GM21360 (cell line): ENCODE data around the gene CCDC171.
"Not testable (repeated sequence)": the region's sequence is repeated elsewhere in the genome, so short reads cannot be mapped to it uniquely, and the experiment has no call there.

Experiments
- ATAC-seq: cut with Tn5 transposase; IDR thresholded peaks from one replicate; pipeline ENCODE4 v1.9.1; 2021; ENCODE audit warnings: mild to moderate bottlenecking, moderate library complexity; ENCODE audit not compliant: unreplicated experiment

The CCDC171 gene

DNA sequence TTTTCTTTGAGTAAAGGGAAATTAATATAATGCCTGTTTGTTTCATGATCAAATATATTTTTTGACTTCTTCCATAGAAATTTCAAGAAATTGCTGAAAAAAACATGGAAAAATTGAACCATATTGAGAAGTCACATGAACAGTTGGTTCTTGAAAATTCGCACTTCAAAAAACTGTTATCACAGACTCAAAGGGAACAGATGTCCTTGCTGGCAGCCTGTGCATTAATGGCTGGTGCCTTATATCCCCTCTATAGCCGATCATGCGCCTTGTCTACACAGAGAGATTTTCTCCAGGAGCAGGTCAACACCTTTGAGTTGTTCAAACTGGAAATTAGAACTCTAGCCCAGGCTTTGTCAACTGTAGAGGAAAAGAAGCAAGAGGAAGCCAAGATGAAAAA, 191.4 kb downstream of the CCDC171 start:
- no peak for ATAC-seq

DNA sequence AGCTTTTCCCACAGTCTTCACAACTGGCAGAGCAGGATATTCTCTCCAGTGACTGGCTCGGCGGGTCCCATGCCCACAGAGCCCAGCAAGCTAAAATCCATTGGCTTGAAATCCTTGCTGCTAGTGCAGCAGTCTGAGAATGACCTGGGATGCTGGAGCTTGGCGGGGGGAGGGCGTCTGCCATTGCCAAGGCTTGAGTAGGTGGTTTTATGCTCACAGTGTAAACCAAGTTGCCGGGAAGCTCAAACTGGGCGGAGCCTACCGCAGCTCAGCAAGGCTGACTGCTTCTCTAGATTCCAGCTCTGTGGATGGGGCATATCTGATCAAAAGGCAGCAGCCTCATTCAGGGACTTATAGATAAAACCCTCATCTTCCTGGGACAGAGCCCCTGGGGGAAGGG, 194.1 kb downstream of the CCDC171 start:
- ATAC-seq = no peak

DNA sequence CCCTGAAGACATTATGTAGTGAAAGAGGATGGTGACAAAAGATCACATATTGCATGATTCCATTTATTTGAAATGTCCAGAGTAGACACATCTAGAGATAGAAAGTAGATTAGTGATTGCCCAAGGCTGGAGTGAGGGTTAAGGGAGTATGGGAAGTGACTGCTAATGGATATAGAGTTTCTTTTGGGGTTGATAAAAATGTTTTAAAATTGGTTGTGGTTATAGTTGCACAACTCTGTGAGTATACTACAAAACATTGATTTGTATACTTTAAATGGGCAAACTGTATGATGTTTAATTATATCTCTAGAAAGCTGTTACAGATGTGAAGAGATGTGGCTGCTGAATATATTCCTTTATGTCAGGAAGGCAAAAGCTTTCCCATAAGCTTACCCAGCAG, 202.8 kb downstream of the CCDC171 start:
- no peak for ATAC-seq

DNA sequence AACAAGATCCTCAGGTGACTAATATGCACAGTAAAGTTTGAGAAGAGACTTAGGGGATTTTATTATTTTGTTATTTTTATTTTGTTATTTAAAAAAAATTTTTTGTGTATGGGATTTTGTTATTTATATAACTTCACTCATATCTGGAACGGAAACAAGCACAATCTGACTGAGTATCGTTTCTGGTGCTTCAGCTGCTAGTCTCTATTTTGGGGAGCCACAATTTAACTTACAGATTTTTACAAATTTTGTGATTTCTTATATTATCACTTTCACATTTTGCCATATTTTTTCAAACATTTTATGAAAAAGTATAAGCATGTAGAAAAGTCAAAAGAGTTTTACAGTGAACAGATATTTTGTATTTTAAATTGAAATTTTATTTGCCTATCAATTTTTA, 208.7 kb downstream of the CCDC171 start:
- no peak for ATAC-seq

DNA sequence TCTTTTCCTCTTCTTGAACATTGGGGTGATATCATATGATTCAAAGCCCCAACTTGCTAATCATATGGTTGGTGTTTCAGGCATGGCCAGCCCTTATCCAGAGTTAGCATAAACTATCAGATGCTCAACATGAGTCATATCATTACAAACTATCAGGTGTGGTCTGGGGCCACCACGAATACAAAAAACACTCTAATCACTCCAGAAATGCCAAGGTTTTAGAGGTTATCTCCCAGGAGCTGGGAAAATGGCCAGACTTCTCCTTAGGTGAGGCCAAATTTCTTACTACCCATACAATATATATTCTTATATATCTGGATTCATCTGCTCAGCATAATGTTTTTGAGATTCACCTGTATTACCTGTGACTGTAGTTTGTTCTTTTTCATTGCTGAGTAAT, 210.5 kb downstream of the CCDC171 start:
- no peak for ATAC-seq

DNA sequence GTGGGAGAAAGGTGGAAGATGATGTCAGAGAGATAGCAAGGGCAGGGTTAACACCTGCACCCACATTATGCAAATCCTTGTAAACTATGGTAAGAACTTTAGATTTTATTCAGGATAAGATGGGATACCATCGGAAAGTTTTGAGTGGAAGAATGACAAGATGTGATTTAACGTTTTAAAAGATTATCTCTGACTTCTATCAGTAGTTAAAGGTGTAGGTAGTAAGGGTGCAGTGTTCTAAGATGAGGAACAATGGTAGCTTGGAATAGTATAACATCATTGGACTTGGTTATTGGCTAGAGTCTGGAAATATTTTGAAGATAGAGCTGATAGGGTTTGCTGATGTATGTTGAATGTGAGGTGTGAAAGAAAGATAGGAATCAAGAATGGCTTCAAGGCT, 211.3 kb downstream of the CCDC171 start:
- ATAC-seq = no peak

DNA sequence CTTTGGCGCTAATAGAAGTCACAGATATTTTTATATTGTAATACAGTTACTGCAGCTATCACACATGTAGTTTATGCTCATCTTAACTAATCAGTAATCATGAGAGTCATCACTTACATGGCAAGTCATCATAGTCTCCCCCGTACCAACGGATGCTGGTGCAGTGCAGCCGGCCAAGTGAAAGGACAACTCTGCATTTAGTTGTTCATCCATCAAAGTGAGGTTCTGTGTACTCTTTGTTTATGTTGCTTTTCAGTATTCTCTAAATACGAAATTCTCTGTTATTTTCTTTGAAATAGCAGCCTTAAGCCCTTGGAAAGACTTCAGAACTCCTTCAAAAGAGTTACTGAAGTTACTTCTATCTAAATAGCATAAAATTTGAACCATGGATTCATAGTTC, 216.7 kb downstream of the CCDC171 start:
- ATAC-seq = no peak

DNA sequence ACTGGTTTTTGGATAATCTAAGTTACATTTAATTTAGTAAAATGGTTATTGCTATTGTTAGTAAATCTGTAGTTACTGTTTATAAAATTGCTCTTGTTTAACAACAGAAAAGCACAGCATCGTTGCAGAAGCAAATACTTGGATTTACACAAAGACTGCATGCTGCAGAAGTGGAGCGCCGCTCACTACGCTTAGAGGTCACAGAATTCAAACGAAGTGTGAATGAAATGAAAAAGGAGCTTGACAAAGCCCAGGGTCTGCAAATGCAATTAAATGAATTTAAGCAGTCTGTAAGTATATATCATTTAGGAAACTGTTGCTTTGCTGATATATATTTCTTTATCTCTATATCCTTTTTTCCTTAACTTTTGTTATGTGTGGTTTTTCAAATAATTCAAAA, 226.0 kb downstream of the CCDC171 start:
- ATAC-seq = no peak

DNA sequence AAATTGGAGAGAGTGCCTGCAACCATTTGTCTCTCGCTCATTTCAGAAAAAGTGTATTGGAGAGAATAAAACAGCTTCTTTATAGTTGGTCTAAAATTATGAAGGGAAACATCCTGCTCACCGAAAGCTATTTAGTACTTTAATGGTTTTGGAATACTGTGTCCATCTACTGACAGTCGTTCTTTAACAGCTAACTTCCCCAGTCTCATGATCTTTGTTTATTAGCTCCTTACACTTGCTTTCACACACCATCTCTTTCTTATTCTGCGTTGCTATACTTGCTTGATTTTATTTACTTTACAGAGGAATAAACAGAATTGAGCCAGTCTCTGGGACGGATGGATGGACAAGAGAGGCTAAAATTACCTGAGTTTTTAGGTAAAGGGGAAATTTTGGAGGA, 229.3 kb downstream of the CCDC171 start:
- no peak for ATAC-seq

DNA sequence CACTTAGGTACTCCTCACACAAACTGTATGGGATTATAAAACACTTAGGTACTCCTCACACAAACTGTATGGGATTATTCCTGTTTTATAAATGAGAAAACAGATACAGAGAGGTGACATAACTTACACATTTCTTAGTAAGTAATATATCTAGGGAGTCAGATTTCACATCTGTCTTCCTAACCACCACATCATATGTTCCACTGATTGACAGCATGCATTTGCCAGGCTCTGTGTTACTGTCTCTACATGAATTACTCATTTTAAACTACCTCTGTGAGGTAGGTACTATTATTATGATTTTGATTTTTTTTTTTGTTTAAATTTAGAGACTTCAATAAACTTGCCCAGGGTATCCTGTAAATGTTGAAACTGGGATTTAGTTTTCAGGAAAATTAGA, 232.7 kb downstream of the CCDC171 start:
- ATAC-seq = no peak

DNA sequence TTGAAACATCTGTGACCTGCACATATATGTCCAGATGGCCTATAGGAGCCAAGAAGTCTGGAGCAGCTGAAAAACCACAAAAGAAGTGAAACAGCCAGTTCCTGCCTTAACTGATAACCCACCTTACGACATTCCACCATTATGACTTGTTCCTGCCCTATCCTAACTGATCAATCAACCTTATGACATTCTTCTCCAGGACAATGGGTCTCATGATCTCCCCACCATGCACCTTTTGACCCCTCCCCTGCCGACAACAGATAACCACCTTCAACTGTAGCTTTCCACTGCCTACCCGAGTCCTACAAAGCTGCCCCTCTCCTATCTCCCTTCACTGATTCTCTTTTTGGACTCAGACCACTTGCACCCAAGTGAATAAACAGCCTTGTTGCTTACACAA, 233.8 kb downstream of the CCDC171 start:
- ATAC-seq = no peak

DNA sequence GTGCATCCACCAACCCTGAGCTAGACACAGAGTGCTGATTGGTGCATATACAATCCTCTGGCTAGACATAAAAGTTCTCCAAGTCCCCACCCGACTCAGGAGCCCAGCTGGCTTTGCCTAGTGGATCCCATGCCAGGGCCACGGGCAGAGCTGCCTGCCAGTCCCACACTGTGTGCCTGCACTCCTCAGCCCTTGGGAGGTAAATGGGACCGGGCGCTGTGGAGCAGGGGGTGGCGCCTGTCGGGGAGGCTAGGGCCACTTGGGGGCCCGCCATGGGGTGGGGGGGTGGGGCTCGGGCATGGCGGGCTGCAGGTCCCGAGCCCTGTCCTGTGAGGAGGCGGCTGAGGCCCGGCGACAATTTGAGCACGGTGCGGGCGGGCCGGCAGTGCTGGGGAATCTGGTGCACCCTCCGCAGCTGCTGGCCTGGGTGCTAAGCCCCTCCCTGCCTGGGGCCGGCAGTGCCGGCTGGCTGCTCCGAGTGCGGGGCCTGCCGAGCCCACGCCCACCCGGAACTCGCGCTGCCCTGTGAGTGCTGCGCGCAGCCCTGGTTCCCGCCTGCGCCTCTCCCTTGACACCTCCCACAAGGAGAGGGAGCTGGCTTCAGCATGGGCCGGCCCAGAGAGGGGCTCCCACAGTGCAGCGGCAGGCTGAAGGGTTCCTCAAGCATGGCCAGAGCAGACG, 257.5 kb downstream of the CCDC171 start:
- not testable (repeated sequence) for ATAC-seq

DNA sequence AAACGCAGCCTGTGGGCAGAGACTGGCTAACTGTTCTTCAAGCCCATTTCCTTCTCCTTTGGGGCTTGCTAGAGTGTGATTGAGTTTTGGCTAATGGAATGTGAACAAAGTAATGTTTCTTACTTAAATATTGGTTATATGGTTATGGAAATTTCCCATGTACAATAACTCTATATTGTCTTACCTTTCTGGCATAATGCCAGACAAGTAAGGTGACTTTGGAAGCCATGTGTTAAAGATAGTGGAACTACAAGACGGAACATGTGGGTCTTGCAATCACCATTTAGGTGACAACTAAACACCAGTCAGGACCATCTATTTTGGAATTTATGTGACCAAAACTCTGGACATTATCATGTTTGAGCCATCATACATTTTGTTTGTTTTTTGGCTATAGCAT, 260.2 kb downstream of the CCDC171 start:
- no peak for ATAC-seq

DNA sequence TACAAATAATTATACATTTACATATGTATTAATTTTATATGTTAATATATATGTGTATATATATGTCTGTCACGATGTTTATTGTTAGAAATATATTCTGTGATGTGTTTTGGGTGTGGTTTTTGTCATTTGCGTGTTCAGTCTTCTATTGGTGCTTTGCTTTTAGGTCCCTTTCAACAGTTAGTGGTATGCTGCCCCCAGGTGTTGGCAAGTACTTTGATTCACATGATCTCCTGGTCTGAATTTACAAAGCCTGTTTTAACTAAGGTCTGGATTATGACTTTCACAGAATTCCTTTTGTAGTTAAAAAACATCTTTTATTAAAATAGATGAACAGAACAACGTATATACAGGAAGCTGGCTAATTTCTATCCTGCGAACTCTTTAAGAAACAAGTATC, 271.5 kb downstream of the CCDC171 start:
- no peak for ATAC-seq

DNA sequence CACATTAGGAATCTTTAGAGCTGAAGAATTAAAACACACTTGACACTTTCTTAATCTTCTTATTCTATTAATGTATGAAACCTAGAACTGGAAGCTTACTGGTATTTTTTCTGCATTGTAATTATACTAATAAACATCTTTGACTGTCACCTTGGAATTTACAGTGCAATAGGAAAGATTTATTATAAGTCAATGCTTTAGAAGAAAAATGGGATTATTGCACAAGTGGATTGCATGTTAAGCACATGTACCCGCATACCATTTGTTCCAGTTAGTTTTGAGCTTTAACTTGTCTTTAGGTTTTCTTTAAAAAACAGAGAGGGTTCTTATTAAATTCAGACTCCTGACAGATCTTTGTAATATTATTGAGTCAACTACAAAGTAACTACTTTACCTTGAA, 278.5 kb downstream of the CCDC171 start:
- ATAC-seq = no peak

DNA sequence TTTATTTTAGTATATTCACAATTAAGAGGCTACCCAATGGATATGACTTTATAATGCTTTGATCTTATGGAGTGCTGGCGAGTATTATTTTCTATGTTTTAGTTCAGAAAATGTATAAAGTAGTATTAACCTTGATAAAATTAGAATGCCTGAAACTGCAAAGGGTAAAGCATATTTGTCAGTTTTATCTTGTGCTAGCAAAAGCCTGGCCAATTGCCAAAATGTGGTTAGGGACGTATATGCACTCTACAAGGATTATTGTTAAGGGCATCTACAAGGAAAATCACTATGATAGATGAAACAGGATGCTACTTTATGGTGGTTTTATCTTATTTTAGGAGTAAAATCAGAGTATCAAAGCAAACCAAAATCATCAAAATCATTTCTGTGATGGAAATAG, 281.7 kb downstream of the CCDC171 start:
- no peak for ATAC-seq

DNA sequence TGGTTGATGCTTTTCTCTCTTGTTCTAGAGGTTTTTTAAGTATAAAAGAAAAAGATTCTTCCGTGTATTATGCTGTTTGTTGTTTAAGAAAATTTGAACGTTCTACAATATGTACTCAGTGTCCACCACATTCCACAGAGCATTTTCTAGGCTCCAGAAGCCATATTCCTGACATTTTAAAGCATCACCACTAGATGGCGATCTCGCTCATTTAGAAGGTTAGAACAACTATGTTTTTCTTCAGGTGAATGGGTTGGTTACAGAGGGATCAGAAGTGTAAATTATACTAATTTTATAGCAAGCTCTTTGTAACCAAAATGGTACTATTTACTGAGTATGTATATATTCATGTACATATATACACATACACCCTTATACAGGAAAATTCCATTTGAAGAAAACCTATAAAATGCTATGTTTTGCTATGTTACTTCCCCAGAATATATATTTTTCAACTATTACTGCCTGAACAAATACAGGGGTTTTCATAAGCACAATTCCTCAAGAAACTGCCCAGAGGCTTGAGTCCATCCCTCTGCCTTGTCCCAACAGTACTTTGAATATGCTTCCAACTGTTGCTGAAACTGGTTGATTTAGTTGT, 284.3 kb downstream of the CCDC171 start:
- ATAC-seq = peak; percentile 90

DNA sequence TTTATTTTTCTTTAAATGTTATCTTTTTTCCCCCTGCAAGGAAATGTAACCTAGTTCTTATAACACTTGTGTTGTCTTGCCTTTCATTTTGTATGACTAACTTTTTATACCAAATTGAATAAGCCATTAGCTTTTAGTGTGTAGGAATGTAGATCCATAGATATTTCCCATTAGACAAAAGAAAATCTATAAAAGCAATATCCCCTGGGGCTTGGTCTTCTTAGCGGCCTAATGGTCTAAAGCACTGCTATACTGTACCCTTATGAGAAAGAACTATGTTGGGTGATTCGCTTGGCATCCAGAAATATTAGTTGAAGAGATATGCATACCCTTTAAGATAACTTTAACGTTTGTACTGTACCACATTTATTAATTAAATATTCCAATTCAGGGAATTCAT, 289.2 kb downstream of the CCDC171 start:
- ATAC-seq = no peak

DNA sequence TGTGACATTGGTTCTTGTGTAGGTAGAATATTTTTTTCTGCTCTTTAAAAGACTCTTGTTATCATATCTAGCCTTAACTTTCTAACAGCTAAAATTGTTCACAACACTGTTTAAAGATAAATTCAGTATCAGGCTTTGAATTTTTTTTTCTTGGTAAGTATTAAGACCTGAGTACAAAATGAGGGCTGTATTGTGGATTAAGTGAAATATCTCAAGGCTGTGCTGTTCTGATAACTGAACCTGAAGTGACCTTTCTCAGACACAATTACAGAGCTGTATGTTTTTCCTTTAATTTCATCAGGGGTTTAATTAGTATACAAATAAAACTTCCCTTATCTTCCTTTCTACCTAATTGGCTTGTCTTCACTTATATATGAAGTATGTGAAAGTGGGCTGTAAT, 290.5 kb downstream of the CCDC171 start:
- no peak for ATAC-seq

DNA sequence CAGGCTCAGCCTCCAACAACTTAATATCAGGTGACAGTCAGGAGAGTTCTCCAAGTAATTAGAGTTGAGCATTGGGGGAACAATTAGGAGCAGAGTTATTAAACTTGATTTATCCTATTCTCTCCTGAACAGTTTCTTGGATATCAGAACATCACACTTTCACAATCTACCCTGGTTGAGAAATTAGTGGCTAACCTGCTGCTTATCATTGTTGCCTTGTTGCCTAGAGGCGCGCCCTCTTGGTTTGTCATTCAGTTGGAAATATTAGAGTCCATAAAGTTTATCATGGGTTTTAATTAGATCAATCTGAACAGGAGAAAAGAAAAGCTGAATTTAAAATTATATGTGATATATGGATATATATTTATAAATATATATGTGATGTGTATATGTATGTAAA, 291.1 kb downstream of the CCDC171 start:
- ATAC-seq = no peak

DNA sequence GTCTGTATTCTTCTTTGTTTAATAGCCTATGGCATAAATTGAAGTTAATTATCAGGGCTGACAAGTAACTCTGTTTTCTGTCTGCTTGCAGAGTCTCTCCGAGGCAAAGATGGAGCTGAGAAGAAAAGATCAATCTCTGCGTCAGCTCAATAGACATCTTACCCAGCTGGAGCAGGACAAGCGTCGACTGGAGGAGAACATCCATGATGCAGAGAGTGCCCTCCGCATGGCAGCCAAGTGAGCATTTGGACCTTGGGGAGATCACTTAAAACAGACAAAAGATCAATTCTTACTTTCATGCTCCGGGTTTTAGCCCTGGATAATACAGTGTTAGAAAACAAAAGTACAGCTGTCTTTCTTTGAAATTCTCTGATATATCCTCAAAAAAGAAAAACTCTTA, 293.8 kb downstream of the CCDC171 start:
- ATAC-seq = no peak

DNA sequence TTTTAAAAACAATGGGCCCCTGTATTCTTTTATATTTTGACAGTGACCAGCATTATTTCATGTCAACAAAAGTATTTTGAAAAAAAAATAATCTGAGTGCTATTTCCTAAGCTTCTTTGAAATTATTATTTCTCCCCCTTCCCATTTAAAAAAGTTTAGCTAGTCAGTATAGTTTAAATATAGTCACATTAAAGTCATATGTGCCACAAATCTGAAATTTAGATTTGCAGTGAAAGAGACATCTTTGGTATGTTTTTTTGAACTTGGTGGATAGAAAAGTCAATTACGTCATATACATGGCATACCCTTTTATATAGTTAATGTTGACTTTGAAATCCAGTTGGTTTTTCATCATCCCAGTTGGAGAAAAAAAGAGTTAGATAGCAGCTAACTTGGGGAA, 297.0 kb downstream of the CCDC171 start:
- ATAC-seq = no peak

DNA sequence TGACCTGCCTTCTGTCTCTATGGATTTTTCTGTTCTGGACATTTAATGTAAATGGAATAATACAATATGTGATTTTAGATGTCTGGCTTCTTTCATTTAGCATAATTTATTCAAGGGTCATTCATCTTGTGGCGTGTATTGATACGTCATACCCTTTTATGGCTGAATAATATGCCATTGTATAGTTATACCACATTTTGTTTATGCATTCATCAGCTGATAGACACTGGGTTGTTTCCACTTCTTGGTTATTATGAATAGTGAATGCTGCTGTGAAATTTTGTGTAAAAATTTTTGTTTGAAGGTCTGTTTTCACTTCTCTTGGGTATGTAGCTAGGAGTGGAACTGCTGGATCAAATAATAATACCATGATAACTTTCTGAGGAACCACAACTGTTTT, 298.9 kb downstream of the CCDC171 start:
- no peak for ATAC-seq
